Fibroblast of upper back skin (primary cell): ENCODE measurements around the gene OR51B5.
"Not testable (repeated sequence)": the region's sequence is repeated elsewhere in the genome, so short reads cannot be mapped to it uniquely, and the experiment has no call there.

Experiments
- DNase-seq: peaks from one replicate; pipeline ENCODE4 v3.0.0-alpha.2; 2013

The OR51B5 gene, protein sequence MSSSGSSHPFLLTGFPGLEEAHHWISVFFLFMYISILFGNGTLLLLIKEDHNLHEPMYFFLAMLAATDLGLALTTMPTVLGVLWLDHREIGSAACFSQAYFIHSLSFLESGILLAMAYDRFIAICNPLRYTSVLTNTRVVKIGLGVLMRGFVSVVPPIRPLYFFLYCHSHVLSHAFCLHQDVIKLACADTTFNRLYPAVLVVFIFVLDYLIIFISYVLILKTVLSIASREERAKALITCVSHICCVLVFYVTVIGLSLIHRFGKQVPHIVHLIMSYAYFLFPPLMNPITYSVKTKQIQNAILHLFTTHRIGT

DNA sequence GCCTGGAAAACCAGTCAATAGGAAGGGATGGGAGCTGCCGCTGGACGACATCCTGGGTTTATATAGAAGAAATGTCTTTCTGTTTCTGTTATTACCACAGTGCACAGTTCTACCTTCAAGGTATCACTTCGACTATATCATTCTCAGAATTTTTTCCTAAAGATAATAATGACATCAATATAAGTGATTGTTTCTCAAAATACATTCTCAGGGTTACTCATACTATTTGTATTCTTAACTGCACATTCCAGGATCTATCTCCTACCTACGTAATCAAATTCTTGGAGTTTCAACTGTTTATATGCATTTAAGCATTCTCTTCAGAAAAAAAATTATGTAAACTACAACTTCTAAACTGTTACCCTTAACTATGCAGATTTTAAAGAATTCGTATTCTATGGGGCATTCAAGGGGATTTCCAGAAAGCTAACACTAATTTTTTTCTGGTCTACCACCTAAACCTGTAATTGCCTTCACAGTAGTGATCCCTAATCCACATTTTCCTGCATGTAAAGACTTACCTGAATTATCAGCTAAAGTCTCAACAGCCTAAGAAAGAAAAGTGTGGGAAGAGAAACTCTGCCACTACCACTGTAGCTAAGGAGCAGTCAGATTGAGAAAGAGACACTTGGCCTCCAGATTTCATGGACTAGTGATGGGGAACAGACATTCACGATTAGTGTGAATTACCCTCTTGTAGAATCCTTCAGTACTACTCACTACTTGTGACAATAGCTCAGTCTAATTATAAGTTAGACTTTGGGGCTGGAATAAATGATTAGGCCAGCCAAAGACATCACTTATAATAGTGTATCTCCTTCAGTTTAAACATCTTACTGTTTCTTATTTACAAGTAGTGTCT lies at the start of gene OR51B5:
Gene OR51B5 (minus strand): TSS at position 51 of the 862 bp plus-strand sequence. CDS start 0 bp downstream, at position 51.
- DNase-seq, result no peak

DNA sequence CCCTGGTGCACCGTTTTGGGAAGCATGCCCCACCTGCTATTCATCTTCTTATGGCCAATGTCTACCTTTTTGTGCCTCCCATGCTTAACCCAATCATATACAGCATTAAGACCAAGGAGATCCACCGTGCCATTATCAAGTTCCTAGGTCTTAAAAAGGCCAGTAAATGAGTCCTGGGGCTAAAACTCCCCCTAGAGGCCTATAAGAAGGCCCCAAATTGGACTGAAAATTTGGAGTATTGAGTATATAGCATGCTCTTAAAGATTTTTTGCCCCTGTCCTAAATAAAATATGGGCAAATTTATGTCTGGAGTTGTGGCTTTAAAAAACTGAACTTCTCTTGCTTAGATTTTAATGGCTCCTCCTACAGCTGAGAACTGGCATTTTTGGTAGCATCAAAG lies 46.9 kb upstream of the OR51B5 start:
- DNase-seq, result no peak

DNA sequence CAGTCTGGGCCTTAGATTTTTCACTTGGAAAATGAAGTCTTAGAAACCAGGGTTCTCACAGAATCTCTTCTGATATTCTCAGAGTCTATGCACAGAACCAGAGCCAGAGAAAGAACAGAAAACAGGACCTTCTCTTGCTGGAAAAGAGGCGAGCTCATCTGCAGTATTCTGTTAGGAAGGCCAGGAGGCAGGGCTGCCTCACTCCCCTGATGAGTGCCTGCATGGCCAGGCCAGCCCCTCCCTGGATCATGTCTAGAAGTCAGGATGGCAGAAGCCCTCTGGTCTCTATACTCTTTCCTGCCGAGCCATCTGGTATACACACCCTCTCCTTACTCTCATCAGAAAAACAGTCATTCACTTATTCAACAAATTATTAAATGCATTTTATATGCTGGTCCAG lies 41.0 kb upstream of the OR51B5 start:
- DNase-seq, result no peak

DNA sequence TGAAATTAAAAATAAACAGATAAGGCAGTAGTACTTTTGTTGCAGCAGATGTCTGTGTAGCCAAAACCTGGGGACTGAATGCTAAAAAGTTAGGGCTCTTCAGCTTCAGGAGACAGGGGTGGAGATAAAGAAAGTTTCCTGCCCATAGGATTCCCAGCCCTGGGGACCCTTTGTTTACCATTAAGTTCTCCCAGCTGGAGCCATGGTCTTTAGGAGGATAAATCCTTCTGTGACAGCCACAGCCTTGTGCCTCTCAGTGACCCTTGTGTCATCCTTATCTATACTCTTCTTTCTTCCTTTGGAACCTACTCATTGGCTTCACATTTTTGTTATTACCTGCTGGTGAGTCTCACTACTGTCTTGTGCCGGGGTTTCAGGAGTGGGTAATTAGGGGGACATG lies 40.3 kb upstream of the OR51B5 start, which contains the start of gene OR51M1:
Gene OR51M1 (plus strand): TSS at position 237 of the 400 bp plus-strand sequence. CDS start 5,587 bp downstream, outside the sequence.
- no peak for DNase-seq

DNA sequence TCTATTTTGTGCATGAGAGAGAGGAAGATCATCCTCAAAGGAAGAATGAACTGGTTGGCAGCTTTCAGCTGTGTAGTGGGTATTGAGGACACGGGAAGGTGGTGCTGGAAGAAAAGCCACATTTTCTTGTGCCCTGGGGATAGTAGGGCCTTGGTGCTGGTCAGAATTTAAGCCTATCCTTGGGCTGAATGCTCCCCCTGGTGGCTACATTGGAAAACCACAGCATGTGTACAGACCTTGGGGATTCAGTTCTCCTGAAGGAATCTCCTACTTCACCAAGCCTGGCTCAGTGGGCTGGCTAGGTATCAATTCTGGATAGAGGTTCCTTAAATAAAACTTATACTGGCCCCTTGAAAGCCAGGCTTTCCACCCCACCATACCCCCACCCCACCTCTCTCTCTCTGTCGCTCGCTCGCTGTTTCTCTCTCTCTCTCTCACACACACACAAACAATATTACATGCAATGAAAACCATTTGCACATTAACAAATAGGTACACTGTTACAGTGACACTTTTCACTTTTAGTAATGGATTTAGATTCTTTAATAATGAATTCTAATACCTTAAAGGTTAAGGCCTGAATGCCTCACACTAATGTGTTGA lies 37.5 kb upstream of the OR51B5 start:
- DNase-seq, result peak; percentile 64

DNA sequence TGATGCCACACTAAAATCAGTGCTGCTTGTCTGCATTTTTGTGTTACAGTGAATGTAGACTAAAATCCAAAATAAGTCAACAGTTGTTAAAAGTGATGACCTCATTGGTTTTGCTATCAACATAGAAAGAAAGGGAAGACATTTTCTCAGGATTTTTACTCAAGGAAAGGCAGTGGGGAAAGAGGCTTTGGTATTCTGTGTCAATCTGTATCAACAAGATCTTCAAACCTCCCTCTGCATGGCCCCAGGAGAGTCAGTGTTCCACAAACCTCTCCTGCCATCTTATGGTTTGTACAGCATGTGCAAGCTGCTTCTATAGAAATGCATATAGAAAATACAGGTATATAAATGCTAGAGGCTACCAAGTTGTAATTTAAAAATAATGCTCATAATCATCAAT lies 26.5 kb upstream of the OR51B5 start:
- DNase-seq, result peak; percentile 77

DNA sequence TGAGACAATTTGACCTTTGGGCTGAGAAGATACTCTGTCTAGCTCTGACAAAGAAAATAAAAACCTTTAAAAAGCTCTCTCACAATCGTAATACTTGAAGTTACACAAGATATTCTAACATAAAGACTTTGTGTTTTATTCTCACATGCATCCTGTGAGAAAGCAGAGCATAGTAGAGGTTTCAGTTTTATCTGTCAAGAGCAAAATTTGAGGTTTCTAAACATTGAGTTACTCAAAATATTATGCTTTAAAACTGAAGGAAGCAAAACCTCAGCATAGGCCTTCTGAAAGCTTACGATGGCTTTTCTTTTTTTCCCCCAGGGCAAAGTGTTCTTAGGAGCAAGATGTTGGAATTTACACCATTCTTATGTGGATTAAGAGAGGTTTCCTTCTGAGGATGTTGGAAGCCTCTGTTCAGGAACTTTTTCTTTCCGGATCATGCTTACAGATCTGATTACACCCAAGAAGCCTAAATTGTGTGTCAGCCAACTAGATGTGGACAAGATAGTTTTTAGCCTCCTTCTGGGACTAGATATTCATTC lies 25.2 kb upstream of the OR51B5 start:
- DNase-seq, result no peak

DNA sequence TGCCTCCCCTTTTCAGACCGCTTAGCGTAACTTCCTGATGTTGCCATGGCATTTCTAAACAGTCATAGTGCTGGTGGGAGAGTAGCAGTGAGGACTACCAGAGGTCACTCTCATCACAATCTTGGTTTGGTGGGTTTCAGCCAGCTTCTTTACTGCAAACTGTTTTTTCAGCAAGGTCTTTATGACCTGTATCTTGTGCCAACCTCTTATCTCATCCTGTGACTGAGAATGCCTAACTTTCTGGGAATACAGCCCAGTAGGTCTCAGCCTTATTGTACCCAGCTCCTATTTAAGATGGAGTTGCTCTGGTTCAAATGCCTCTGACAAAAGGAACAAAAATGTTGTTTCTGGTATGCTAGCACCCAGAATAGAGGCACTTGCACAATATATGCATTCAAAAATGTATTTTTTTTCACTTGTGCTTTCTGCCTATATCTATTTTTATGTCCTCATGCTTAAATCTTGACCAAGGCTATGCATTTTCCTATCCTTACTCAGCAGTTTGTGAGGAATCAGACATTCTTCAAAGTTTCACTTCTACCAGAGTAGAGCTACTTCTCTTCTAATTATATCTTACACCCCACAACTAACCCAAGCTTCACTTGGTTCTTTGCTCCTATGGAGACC lies 24.2 kb upstream of the OR51B5 start:
- peak; percentile 90 for DNase-seq

DNA sequence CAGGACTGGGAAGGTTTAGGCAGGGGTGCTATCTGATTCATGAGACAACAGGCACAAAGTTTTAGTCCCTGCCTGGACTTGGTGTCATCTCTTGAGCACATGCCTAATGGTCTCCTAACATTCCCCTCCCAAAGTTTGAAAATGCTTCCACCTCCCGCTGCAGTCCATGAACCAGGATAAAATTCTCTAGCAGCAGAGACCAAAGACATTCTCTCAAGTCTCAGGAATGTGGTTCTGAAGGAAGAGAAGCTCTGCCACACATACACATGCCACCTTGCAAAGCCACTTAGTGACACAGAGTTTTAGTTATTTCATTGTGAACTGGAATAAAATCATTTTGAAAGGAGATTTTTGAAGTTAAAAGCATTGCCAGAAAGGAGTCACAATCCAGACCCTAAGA lies 23.5 kb upstream of the OR51B5 start:
- DNase-seq, result peak; percentile 41

DNA sequence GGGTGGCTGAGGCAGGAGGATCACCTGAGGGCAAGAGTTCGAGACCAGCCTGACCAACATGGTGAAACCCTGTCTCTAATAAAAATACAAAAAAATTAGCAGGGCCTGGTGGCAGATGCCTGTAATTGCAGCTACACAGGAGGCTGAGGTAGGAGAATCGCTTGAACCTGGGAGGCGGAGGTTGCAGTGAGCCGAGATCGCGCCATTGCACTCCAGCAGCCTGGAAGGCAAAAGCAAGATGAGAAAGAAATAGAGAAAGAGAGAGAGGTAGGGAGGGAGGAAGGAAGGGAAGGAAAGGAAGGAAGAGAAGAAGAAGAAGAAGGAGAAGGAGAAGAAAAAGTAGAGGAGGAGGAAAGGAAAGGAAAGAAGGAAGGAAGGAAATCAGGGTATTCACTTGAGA lies 23.0 kb upstream of the OR51B5 start:
- DNase-seq, result not testable (repeated sequence)

DNA sequence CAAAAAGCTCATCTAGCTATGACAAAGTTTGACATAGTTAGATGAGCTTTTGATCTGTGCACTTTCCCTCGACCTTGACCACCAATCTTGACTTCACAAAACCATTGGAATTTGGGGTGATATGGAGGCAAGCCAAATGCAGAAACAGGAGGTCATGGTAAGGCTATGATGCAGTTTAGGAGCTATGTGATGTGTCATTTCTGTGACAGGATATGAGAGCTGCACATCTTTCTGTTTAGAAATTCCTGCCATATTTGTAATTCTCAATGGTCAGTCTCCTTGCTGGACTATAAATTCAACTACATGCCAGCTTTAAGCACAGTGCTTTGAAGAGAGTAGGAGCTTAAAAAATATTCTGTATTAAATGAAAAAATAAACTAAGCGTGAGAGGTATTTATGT lies 20.9 kb upstream of the OR51B5 start:
- peak; percentile 92 for DNase-seq

DNA sequence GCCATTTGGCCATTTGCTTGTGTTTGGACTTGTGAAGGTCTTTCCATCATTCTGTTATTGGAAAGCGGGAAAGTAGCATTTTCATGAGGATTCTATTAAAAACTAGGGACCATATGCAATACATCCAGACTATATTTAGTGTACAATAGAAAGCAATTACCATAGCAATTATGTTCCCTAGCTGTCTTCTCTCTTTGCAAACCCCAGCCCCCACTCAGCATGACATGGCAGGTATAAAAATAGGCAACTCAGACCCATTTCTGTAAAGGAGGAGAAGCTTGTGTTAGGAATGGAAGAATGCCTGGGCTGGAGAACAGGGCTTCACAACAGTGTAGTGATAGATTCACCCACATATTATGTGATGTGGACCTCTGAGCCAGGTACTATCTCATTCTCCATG lies 20.4 kb upstream of the OR51B5 start:
- peak; percentile 19 for DNase-seq

DNA sequence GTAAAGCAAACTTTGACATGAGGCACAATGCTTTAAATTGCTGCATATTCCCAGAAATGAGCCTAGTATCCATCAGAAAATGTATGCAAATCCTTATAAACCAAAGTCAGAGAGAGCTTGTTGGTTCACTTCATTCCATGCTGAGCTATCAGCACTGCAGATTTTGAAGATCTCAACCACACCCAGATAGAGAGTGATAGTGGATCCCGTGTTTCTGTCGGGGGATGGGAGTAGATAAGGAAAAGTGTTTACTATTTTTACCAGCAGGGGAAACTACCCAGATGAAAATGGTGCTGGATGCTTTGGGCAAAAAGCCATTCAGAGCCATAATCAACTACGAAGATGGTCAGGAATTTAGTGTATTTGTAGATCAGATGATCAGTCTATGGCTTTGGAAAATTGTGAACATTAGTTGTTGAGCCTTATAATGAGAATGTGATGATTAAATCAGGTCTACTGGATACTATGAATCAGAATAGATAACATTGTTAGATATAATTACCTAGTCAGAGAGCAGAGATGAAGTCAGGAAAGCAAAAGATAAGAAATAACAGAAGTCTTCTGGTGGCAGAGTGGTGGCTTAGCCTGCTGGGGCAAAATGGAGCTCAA lies 18.8 kb upstream of the OR51B5 start:
- no peak for DNase-seq

DNA sequence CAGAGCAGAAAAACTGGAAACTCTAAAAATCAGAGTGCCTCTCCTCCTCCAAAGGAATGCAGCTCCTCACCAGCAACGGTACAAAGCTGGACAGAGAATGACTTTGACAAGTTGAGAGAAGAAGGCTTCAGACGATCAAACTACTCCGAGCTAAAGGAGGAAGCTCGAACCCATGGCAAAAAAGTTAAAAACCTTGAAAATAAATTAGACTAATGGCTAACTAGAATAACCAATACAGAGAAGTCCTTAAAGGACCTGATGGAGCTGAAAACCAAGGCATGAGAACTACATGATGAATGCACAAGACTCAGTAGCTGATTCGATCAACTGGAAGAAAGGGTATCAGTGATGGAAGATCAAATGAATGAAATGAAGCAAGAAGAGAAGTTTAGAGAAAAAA lies 12.7 kb upstream of the OR51B5 start:
- DNase-seq, result not testable (repeated sequence)

DNA sequence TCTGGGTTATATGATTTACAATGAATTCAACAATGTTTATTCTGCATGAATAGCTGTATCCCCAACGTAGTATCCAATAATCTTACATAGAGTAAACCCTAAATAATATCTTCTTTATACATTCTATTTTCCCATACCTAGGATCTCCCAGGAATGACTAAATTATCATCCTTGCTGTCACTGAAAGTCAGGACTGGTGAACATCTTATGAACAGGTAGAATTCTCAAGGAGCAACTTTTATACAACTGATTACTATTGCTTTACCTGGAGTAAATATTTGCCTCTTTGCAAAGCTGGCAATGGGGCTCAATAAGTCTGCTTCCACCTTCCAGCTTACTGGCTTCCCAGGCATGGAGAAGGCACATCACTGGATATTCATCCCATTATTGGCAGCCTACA lies 7.9 kb upstream of the OR51B5 start, which contains the start of gene OR51B6:
Gene OR51B6 (plus strand): TSS at position 301 of the 400 bp plus-strand sequence. CDS start 0 bp downstream, at position 301.
- no peak for DNase-seq

DNA sequence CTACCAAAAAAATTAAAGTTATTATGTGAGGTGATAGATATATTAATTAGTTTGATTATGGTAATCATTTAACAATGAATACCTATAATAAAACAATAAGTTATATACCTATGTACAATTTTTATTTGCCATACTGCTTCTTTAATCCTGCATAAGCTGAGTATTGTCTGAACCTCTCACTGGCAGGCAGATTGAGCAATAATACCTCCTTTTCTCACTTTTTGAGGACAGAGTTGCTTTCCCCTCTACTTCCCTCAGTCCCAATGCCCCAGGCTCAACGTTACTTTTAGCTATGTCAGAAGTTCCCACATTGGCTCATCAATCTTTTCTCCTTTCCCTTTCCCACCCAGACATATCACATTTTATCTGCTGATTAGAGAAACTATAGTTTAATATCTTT lies 6.2 kb upstream of the OR51B5 start:
- DNase-seq, result no peak

DNA sequence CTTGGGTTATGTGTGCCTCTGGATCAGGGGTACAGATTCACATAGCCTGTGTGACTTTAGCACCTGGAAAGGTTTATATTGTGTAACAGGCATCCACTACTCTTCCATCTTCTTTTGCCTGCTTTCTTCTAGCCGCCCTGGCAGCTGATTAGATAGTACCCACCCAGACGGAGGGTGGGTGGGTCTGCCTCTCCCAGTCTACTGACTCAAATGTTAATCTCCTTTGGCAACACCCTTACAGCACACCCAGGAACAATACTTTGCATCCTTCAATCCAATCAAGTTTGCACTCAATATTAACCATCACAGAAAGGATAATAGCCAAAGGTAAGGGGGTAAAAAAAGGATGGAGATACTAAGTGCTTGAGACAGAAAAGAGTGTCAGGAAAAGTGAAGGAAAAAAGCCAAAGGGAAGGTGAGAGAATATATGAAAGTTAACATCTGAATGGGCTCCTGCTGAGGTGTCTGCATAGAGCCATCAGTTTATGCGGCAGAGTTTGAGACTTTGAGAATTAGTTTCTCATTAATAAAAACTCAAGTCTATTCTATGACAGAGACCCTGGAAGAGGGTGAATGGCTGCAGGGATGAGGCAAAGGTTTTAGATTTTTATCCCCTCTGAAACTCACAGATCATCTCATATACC lies 5.3 kb upstream of the OR51B5 start:
- DNase-seq, result no peak

DNA sequence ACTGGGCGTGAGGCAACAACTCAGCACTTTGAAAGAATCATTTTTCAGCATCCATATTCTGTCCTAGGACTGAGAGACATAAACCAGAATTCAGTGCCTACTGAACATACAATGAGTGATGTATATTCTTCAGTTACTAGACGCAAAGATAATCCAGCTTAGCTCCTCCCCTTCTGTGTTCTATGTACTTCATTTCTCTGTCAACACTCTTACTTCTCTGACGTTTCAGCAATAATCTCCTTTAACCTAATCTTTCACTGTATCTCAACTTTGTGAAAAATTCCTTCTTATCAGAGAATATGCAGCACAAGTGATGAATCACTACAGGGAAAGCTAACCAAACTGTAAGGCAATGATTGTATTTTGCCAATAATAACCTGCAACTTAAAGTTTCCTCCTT lies 2.5 kb upstream of the OR51B5 start:
- peak; percentile 26 for DNase-seq

DNA sequence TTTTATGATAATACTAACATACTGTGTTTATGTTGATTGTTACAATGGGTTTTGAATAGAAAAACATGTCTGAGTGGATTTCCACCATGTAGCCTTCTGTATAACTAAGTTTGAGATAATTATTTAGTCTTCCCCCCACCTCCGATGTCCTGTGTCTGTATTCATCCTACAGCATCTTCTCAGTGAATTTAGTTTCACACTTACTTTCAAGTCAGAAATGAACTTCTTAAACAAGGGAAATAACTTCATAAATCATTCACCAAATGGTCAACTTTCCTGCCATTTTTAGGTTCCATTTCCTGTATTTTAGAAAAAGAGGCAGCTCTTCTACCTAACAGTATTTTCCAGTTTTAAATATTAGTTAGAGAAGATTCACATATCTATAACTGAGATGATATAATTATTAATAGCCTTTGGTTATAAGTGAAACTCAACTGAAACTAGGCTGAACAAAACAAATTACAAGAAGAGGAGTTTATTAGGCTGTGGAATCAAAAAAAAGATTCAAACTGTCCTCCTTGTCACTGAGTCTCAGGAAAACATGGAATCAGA lies 3.5 kb downstream of the OR51B5 start:
- no peak for DNase-seq

DNA sequence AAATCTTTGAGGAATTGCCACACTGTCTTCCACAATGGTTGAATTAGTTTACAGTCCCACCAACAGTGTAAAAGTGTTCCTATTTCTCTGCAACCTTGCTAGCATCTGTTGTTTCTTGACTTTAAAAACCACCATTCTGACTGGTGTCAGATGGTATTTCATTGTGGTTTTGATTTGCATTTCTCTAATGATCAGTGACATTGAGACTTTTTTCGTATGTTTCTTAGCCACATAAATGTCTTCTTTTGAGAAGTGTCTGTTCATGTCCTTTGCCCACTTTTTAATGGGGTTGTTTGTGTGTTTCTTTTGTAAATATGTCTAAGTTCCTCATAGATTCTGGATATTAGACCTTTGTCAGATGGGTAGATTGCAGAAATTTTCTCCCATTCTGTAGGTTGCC lies 6.1 kb downstream of the OR51B5 start:
- not testable (repeated sequence) for DNase-seq

DNA sequence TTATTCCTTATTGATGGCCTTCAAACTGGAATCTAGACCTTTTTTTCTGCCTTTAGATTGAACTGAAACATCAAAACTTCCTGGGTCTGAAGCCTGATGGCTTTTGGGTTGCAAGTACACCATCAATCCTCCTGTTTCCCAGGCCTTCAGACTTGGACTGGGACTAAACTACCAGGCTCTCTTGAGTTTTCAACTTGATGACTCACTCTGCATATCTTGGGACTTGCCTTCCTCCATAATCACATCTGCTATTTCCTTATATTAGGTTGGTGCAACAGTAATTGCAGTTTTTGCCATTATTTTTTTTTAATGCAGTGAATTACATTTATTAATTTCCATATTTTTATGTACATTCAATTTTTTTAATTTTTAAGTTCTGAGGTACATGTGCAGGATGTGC lies 7.0 kb downstream of the OR51B5 start:
- DNase-seq, result peak; percentile 33
